H1 (cell line): ENCODE data around the gene MACF1. TPM values are rescaled to one million over a fixed set of nuclear protein-coding genes. Genes with fewer than 3 reads are reported as not detected.

Source experiments
- CTCF ChIA-PET: fragments of 300-600 bp; sonication (Branson Sonifier 250); formaldehyde crosslinking; loops from one replicate; lab custom pipeline; 2021; ENCODE audit not compliant: partially characterized antibody; lab: Charles Lee
- POLR2A ChIA-PET: fragments of 300-600 bp; sonication (Branson Sonifier 250); formaldehyde crosslinking; loops from one replicate; lab custom pipeline; 2021; ENCODE audit warnings: inconsistent platforms; ENCODE audit not compliant: partially characterized antibody; lab: Charles Lee
- DNase-seq, 2 experiments: peaks; one replicate each; pipeline versions ENCODE4 v3.0.0 to v3.0.0-alpha.2; 2010 to 2022; ENCODE audit warnings: low spot score in 2 of 2, low read depth in 1 of 2, mixed read lengths in 1 of 2
- FAIRE-seq: peaks from 2 replicates; lab custom pipeline; 2011; peaks lifted over from hg19 to GRCh38; lab: Jason Lieb, UNC
- H2AFZ ChIP-seq: 2 replicates; pipeline ENCODE4 v1.8.1; 2012; ENCODE audit warnings: low read length, inconsistent platforms
- H2AK5ac ChIP-seq: 2 replicates; pipeline ENCODE4 v1.6.1; 2013; ENCODE audit warnings: low read depth, low read length
- H2BK120ac ChIP-seq: replicated peaks from 2 replicates; pipeline ENCODE3; 2013; ENCODE audit warnings: low read depth, low read length, inconsistent platforms
- H2BK12ac ChIP-seq: 2 replicates; pipeline ENCODE4 v1.6.1; 2013; ENCODE audit warnings: low read depth, low read length
- H2BK15ac ChIP-seq: 2 replicates; pipeline ENCODE4 v1.6.1; 2013; ENCODE audit warnings: low read length
- H2BK20ac ChIP-seq: 2 replicates; pipeline ENCODE4 v1.6.1; 2013; ENCODE audit warnings: low read length
- H2BK5ac ChIP-seq: 2 replicates; pipeline ENCODE4 v1.6.1; 2013; ENCODE audit warnings: low read depth, low read length
- H3K14ac ChIP-seq: 2 replicates; pipeline ENCODE4 v1.6.1; 2013; ENCODE audit warnings: inconsistent platforms; ENCODE audit not compliant: insufficient read length
- H3K18ac ChIP-seq: 2 replicates; pipeline ENCODE4 v1.6.1; 2013; ENCODE audit warnings: low read length; ENCODE audit errors: extremely low read depth
- H3K23ac ChIP-seq: 2 replicates; pipeline ENCODE4 v1.6.1; 2013; ENCODE audit warnings: inconsistent platforms; ENCODE audit not compliant: insufficient read length
- H3K23me2 ChIP-seq: 2 replicates; pipeline ENCODE4 v1.6.1; 2013; ENCODE audit warnings: low read depth, low read length
- H3K27ac ChIP-seq: 2 replicates; pipeline ENCODE4 v1.6.1; 2011; ENCODE audit warnings: low read depth, low read length, inconsistent platforms
- H3K27me3 ChIP-seq, 4 experiments: replicated peaks in 1 of 4; 1 replicate in 1 of 4; 2 replicates in 3 of 4; pipeline versions ENCODE4 v1.6.1 to v1.8.1; 2011 to 2013; ENCODE audit warnings: low read length in 3 of 4, mild to moderate bottlenecking in 3 of 4, inconsistent platforms in 2 of 4, mixed read lengths in 2 of 4, moderate library complexity in 1 of 4; ENCODE audit not compliant: control insufficient read depth in 3 of 4, insufficient read depth in 3 of 4; ENCODE audit errors: extremely low read depth in 1 of 4
- H3K36me3 ChIP-seq, 4 experiments: 2 replicates each; pipeline versions ENCODE4 v1.6.1 to v1.8.1; 2011 to 2013; ENCODE audit warnings: mild to moderate bottlenecking in 4 of 4, low read length in 3 of 4, moderate library complexity in 2 of 4, control low read depth in 1 of 4, inconsistent platforms in 1 of 4; ENCODE audit not compliant: insufficient read depth in 4 of 4, control insufficient read depth in 2 of 4
- H3K4ac ChIP-seq: replicated peaks from 2 replicates; pipeline ENCODE3; 2013; ENCODE audit warnings: low read length, low read depth, mixed read lengths, inconsistent platforms; ENCODE audit not compliant: insufficient read length
- H3K4me1 ChIP-seq, 4 experiments: replicated peaks in 1 of 4; 1 replicate in 1 of 4; 2 replicates in 3 of 4; pipeline versions ENCODE4 v1.6.1 to v1.8.1; 2011 to 2013; ENCODE audit warnings: low read length in 3 of 4, inconsistent platforms in 2 of 4, mixed read lengths in 1 of 4; ENCODE audit not compliant: insufficient read depth in 4 of 4, control insufficient read depth in 3 of 4
- H3K4me2 ChIP-seq, 2 experiments: 2 replicates each; pipeline versions ENCODE4 v1.6.1 to v1.8.1; 2011 to 2013; ENCODE audit warnings: low read depth in 2 of 2, low read length in 2 of 2, control low read depth in 1 of 2, inconsistent platforms in 1 of 2, mild to moderate bottlenecking in 1 of 2; ENCODE audit not compliant: insufficient read depth in 1 of 2
- H3K4me3 ChIP-seq, 4 experiments: fragments of 200-600, 300-600 bp in 1 of 4; sonication (generic), shearing (Covaris generic), sonication (Bioruptor Twin) in 1 of 4; 2 replicates each; pipeline versions ENCODE4 v1.5.1 to v1.8.1; 2011 to 2016; ENCODE audit warnings: low read length in 4 of 4, low read depth in 3 of 4, control low read depth in 2 of 4, inconsistent platforms in 2 of 4, mild to moderate bottlenecking in 2 of 4, mixed read lengths in 1 of 4, moderate library complexity in 1 of 4; ENCODE audit not compliant: insufficient read depth in 2 of 4; ENCODE audit errors: extremely low read depth in 1 of 4
- H3K56ac ChIP-seq: replicated peaks from 2 replicates; pipeline ENCODE3; 2013; ENCODE audit warnings: low read depth, mild to moderate bottlenecking, mixed read lengths, low read length, inconsistent platforms; ENCODE audit not compliant: insufficient read length
- H3K79me1 ChIP-seq: 2 replicates; pipeline ENCODE4 v1.6.1; 2013; ENCODE audit warnings: low read depth, low read length, control low read depth
- H3K79me2 ChIP-seq, 2 experiments: 2 replicates each; pipeline versions ENCODE4 v1.6.1 to v1.8.1; 2012 to 2013; ENCODE audit warnings: low read length in 2 of 2, mild to moderate bottlenecking in 2 of 2, inconsistent platforms in 1 of 2; ENCODE audit not compliant: insufficient read depth in 2 of 2, control insufficient read depth in 1 of 2
- H3K9ac ChIP-seq, 4 experiments: replicated peaks in 1 of 4; 1 replicate in 1 of 4; 2 replicates in 3 of 4; pipeline versions ENCODE4 v1.6.1 to v1.8.1; 2011 to 2013; ENCODE audit warnings: low read depth in 3 of 4, low read length in 3 of 4, control low read depth in 2 of 4, mild to moderate bottlenecking in 2 of 4, moderate library complexity in 2 of 4, inconsistent platforms in 1 of 4; ENCODE audit errors: extremely low read depth in 1 of 4
- H3K9me3 ChIP-seq, 2 experiments: 2 replicates each; pipeline versions ENCODE4 v1.6.1 to v1.8.1; 2012 to 2013; ENCODE audit warnings: mild to moderate bottlenecking in 2 of 2, moderate library complexity in 2 of 2, control low read depth in 1 of 2, inconsistent platforms in 1 of 2, low read depth in 1 of 2, low read length in 1 of 2, mixed read lengths in 1 of 2; ENCODE audit not compliant: insufficient read depth in 2 of 2
- H4K20me1 ChIP-seq, 2 experiments: replicated peaks in 1 of 2; 2 replicates each; pipeline versions ENCODE3 to v1.8.1; 2011 to 2013; ENCODE audit warnings: inconsistent platforms in 2 of 2, low read length in 2 of 2, mild to moderate bottlenecking in 1 of 2; ENCODE audit not compliant: insufficient read depth in 2 of 2, control insufficient read depth in 1 of 2
- H4K5ac ChIP-seq: 2 replicates; pipeline ENCODE4 v1.6.1; 2013; ENCODE audit warnings: low read length, low read depth, mixed read lengths, inconsistent platforms; ENCODE audit not compliant: insufficient read length
- H4K8ac ChIP-seq: 2 replicates; pipeline ENCODE4 v1.8.0; 2013; ENCODE audit warnings: mild to moderate bottlenecking, moderate library complexity, low read length, inconsistent platforms; ENCODE audit not compliant: insufficient read depth; ENCODE audit errors: extremely low read depth
- H4K91ac ChIP-seq: replicated peaks from 2 replicates; pipeline ENCODE3; 2013; ENCODE audit warnings: low read length, mixed read lengths, inconsistent platforms; ENCODE audit not compliant: insufficient read length
- CREB1 ChIP-seq: IDR thresholded peaks from 2 replicates; pipeline ENCODE4 v1.6.1; 2012; ENCODE audit warnings: inconsistent platforms
- YY1 ChIP-seq: IDR thresholded peaks from 2 replicates; pipeline ENCODE4 v1.6.1; 2011; ENCODE audit warnings: low read depth, mild to moderate bottlenecking, low read length
- WGBS, 2 experiments: shearing (Covaris generic) in 1 of 2; methylation state at CpG; one replicate each; pipeline versions ENCODE4 v1.1.6 to v1.1.7; 2013 to 2015; ENCODE audit warnings: low lambda C conversion rate in 2 of 2, mixed read lengths in 2 of 2, inconsistent platforms in 1 of 2, low coverage in 1 of 2, missing lambda C conversion rate in 1 of 2; ENCODE audit not compliant: insufficient replicate concordance in 2 of 2, insufficient coverage in 1 of 2, insufficient read length in 1 of 2; ENCODE audit errors: extremely low coverage in 1 of 2, missing lambda C conversion rate in 1 of 2; 5-methylcytosine and 5-hydroxymethylcytosine counted together
- polyA plus RNA-seq, 7 experiments: library from polyadenylated mRNA; depleted of rRNA in 3 of 7; stranded (reverse) in 5 of 7; unstranded in 2 of 7; fragments of >200 nt in 5 of 7; fragments of 200-250 nt in 2 of 7; gene quantifications; 1 replicate in 5 of 7; 2 replicates in 1 of 7; 4 replicates in 1 of 7; pipeline versions ENCODE4 v1.2.1 to v1.2.3, GENCODE V29; 2011 to 2013; ENCODE audit warnings: missing spikeins in 2 of 7, mixed read lengths in 2 of 7
- total RNA-seq: library from RNA; stranded (reverse); fragmentation: NEBNext Ultra II Directional; extraction: Animal tissue kit (Norgen Biotek cat#: 25700); gene quantifications from 2 replicates; pipeline ENCODE4 v1.2.1, GENCODE V29; 2021

The MACF1 gene
- total and polyA plus RNA-seq, 2 of the 8 experiments (the other 6 are each of a cell fraction or from before 2014, with no cell fraction given), result 59.8 to 285 TPM

DNA sequence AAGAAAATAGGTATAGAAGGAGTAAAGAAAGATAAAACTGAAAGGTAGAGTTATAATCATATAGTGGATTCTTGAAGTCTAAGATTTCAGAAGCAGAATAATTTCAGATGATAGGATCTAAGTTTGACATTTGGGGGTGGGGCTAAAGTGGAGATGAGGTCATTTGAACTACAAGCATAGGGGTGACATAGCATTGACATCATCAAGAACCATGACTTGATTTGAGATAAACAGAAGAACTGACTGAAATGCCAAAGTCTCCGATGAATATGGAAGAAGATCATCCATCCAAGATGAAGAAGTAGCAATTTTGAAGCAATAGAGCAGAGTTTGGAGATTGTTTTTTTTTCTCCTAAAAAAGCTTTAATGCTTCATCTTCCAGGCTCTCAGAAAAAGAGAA is 122.3 kb downstream of the MACF1 start:
- Histone ChIP-seq H2BK20ac (no peak overlapping the region), H3K27me3 (no peaks in the 10 kb centered on the region), H3K4ac (no peak overlapping the region), H3K4me3 (no peak overlapping the region), H4K20me1 (peaks cover 0 to 2% of the 10 kb centered on the region in 2 experiments), H2BK5ac (no peak overlapping the region), H4K5ac (no peak overlapping the region), H3K23ac (no peak overlapping the region), H3K79me1 (no peaks in the 10 kb centered on the region), H2BK15ac (no peak overlapping the region), H3K56ac (no peak overlapping the region), H4K8ac (no peak overlapping the region), H3K9ac (no peak overlapping the region), H3K27ac (no peak overlapping the region), H3K9me3 (no peaks in the 10 kb centered on the region), H3K4me1 (no peaks in the 10 kb centered on the region; a peak in 1 of 7 replicates), H2BK120ac (no peak overlapping the region), H3K14ac (no peak overlapping the region), H3K79me2 (no peaks in the 10 kb centered on the region), H3K23me2 (no peaks in the 10 kb centered on the region), H3K18ac (no peak overlapping the region), H2AK5ac (no peak overlapping the region), H2BK12ac (no peak overlapping the region), H3K36me3 (peaks cover 38 to 84% (median 63%) of the 10 kb centered on the region in 4 experiments), H2AFZ (no peak overlapping the region), H3K4me2 (no peak overlapping the region), H4K91ac (no peak overlapping the region)
- DNase-seq (no peak), FAIRE-seq (no peak)
- TF ChIP-seq CREB1, result peak; percentile 66
- no peak for TF ChIP-seq YY1
- 95% methylated on average over 1 of the region's 1 CpG; no CpG with 5 or more reads in 1 of the 2 experiments for WGBS, 2 experiments
- ChIA-PET CTCF (no interaction called here), POLR2A (interaction anchor here (0.6 kb wide), 1 partner anchor 8 kb away, joined by 3 read pairs; no protein-coding TSS in a partner anchor)
